Natural killer cell (primary cell): ENCODE measurements around the gene CHRNB4. TPM values are rescaled to one million over a fixed set of nuclear protein-coding genes. Genes with fewer than 3 reads are reported as not detected.

Experiments
- ATAC-seq, 3 donors: fragments of 150-1000 bp in 2 of 3; fragments of 200-7000 bp in 1 of 3; cut with Tn5 transposase; 1 replicate in 1 of 3; 2 replicates in 2 of 3; pipeline ENCODE4 v1.10.0; 2021; ENCODE audit warnings: mild to moderate bottlenecking in 2 of 3, moderate library complexity in 2 of 3
- DNase-seq, 2 donors: peaks; one replicate each; pipeline versions ENCODE4 v3.0.0 to v3.0.0-alpha.2; 2013 to 2021; ENCODE audit warnings: mixed read lengths in 1 of 2
- H3K27ac ChIP-seq: one replicate; pipeline ENCODE4 v1.5.1; 2013; ENCODE audit warnings: mild to moderate bottlenecking, low read length
- H3K27me3 ChIP-seq: one replicate; pipeline ENCODE4 v1.6.1; 2013; ENCODE audit warnings: low read length; ENCODE audit not compliant: control insufficient read depth, insufficient read depth
- H3K36me3 ChIP-seq: one replicate; pipeline ENCODE4 v1.6.1; 2013; ENCODE audit warnings: low read length; ENCODE audit not compliant: control insufficient read depth, insufficient read depth
- H3K4me1 ChIP-seq: one replicate; pipeline ENCODE4 v1.6.1; 2013; ENCODE audit warnings: low read length; ENCODE audit not compliant: control insufficient read depth, insufficient read depth
- H3K4me3 ChIP-seq: one replicate; pipeline ENCODE4 v1.5.1; 2013; ENCODE audit warnings: low read length
- H3K9me3 ChIP-seq: one replicate; pipeline ENCODE4 v1.6.1; 2013; ENCODE audit warnings: low read length; ENCODE audit not compliant: control insufficient read depth, insufficient read depth
- H3K27ac Mint-ChIP-seq, 2 donors: one replicate each; pipeline ENCODE4 v1.8.0; 2022; ENCODE audit warnings: mild to moderate bottlenecking in 2 of 2, mixed read lengths in 2 of 2, moderate library complexity in 1 of 2
- H3K27me3 Mint-ChIP-seq, 2 donors: one replicate each; pipeline ENCODE4 v1.8.0; 2022; ENCODE audit warnings: low read depth in 2 of 2, mixed read lengths in 2 of 2
- H3K36me3 Mint-ChIP-seq: one replicate; pipeline ENCODE4 v1.8.0; 2022; ENCODE audit warnings: mixed read lengths
- H3K4me1 Mint-ChIP-seq, 2 donors: one replicate each; pipeline ENCODE4 v1.8.0; 2022; ENCODE audit warnings: mixed read lengths in 2 of 2
- H3K4me3 Mint-ChIP-seq: one replicate; pipeline ENCODE4 v1.8.0; 2022; ENCODE audit warnings: mild to moderate bottlenecking, moderate library complexity, mixed read lengths
- H3K9me3 Mint-ChIP-seq, 2 donors: one replicate each; pipeline ENCODE4 v1.8.0; 2022; ENCODE audit warnings: mixed read lengths in 2 of 2
- WGBS: methylation state at CpG from one replicate; pipeline ENCODE4 v1.1.7; 2013; ENCODE audit warnings: missing lambda C conversion rate; ENCODE audit not compliant: insufficient coverage; 5-methylcytosine and 5-hydroxymethylcytosine counted together
- intact Hi-C: fragments of 100-400 bp; cut with micrococcal nuclease; formaldehyde crosslinking; loops from one replicate; pipeline ENCODE4 v1.14.2; 2022
- total RNA-seq, 4 donors: library from RNA; stranded (reverse); fragments of 120-200 nt in 1 of 4; gene quantifications; one replicate each; pipeline versions ENCODE4 v1.2.3 to v1.2.4, GENCODE V29; 2013 to 2022
- TF ChIP-seq, protein P1 (sequence below): fragments of 200-600 bp; IDR thresholded peaks from one replicate; pipeline ENCODE4 v1.8.0; 2022; ENCODE audit warnings: antibody characterized with exemption

Gene CHRNB4
- total RNA-seq, 3 donors from 2014 or later (not counting 1 experiment from before 2014, with no cell fraction given): not detected

- no peaks in the 10 kb centered on the region for H3K4me1 Mint-ChIP-seq
- DNase-seq: no peak
- no peak for ATAC-seq
- H3K9me3 Mint-ChIP-seq: no peaks in the 10 kb centered on the region
- intact Hi-C loops: no loop called here
- no peaks in the 10 kb centered on the region for H3K36me3 Mint-ChIP-seq
- H3K27me3 Mint-ChIP-seq: peaks cover 8 to 19% of the 10 kb centered on the region in 2 donors
- peaks cover 4% of the 10 kb centered on the region for H3K9me3 ChIP-seq
- WGBS: 79% methylated on average over 9 of the region's 9 CpGs
- H3K27ac Mint-ChIP-seq: no peak overlapping the region
- H3K27me3 ChIP-seq: no peaks in the 10 kb centered on the region
- TF ChIP-seq, protein P1, sequence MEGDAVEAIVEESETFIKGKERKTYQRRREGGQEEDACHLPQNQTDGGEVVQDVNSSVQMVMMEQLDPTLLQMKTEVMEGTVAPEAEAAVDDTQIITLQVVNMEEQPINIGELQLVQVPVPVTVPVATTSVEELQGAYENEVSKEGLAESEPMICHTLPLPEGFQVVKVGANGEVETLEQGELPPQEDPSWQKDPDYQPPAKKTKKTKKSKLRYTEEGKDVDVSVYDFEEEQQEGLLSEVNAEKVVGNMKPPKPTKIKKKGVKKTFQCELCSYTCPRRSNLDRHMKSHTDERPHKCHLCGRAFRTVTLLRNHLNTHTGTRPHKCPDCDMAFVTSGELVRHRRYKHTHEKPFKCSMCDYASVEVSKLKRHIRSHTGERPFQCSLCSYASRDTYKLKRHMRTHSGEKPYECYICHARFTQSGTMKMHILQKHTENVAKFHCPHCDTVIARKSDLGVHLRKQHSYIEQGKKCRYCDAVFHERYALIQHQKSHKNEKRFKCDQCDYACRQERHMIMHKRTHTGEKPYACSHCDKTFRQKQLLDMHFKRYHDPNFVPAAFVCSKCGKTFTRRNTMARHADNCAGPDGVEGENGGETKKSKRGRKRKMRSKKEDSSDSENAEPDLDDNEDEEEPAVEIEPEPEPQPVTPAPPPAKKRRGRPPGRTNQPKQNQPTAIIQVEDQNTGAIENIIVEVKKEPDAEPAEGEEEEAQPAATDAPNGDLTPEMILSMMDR: no peak
- H3K4me1 ChIP-seq: no peaks in the 10 kb centered on the region
- H3K4me3 ChIP-seq: no peak overlapping the region
- no peak overlapping the region for H3K27ac ChIP-seq
- H3K4me3 Mint-ChIP-seq: no peak overlapping the region
- H3K36me3 ChIP-seq: no peaks in the 10 kb centered on the region
Observed at GRCh38 chr15:78630886-78631633, 9.9 kb downstream of the CHRNB4 start.

DNA sequence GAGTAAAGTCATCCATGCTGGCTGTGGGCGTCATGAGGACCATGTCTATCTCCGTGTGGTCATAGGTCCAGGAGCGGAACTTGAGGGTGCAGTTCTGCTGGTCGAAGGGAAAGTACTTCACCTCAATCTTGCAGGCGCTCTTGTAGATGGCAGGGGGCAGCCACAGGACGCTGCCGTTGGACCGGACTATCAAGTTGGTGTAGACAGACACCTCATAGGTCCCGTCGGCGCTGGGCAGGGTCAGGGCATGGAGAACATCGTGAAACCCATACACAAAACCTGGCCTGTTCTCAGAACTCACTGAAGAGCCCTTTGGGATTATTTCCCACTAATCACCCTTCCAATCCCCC lies 11.3 kb downstream of the CHRNB4 start:
- TF ChIP-seq, protein P1: no peak
- no peak overlapping the region for H3K4me3 ChIP-seq
- H3K36me3 Mint-ChIP-seq: no peaks in the 10 kb centered on the region
- no peak overlapping the region for H3K27ac Mint-ChIP-seq
- no peaks in the 10 kb centered on the region for H3K4me1 Mint-ChIP-seq
- H3K4me3 Mint-ChIP-seq: no peak overlapping the region
- H3K9me3 ChIP-seq: peaks cover 4% of the 10 kb centered on the region
- ATAC-seq (no peak), DNase-seq (no peak)
- intact Hi-C loops: no loop called here
- no peaks in the 10 kb centered on the region for H3K27me3 ChIP-seq
- H3K4me1 ChIP-seq: no peaks in the 10 kb centered on the region
- H3K27me3 Mint-ChIP-seq: peaks cover 8 to 19% of the 10 kb centered on the region in 2 donors
- no peaks in the 10 kb centered on the region for H3K9me3 Mint-ChIP-seq
- WGBS: 94% methylated on average over 12 of the region's 12 CpGs
- H3K27ac ChIP-seq: no peak overlapping the region
- no peaks in the 10 kb centered on the region for H3K36me3 ChIP-seq

GRCh38 chr15:78629031-78629715 lies 11.8 kb downstream of the CHRNB4 start:
- no peaks in the 10 kb centered on the region for H3K36me3 Mint-ChIP-seq
- intact Hi-C loops: no loop called here
- H3K9me3 Mint-ChIP-seq: no peaks in the 10 kb centered on the region
- H3K27ac Mint-ChIP-seq: no peak overlapping the region
- no peak overlapping the region for H3K4me3 Mint-ChIP-seq
- TF ChIP-seq, protein P1: no peak
- peaks cover 8 to 24% of the 10 kb centered on the region in 2 donors for H3K27me3 Mint-ChIP-seq
- H3K27ac ChIP-seq: no peak overlapping the region
- WGBS: 92% methylated on average over 29 of the region's 29 CpGs
- no peak for DNase-seq
- H3K27me3 ChIP-seq: no peaks in the 10 kb centered on the region
- H3K36me3 ChIP-seq: no peaks in the 10 kb centered on the region
- no peak for ATAC-seq
- H3K4me3 ChIP-seq: no peak overlapping the region
- H3K9me3 ChIP-seq: peaks cover 4% of the 10 kb centered on the region
- H3K4me1 Mint-ChIP-seq: no peaks in the 10 kb centered on the region
- no peaks in the 10 kb centered on the region for H3K4me1 ChIP-seq
